ENCODE measurements around the gene GPR155.
A peak's percentile ranks its signal among the peaks of the same experiment; 100 is the strongest.
"Not testable (repeated sequence)": the region's sequence is repeated elsewhere in the genome, so short reads cannot be mapped to it uniquely, and the experiment has no call there.

The GPR155 gene

DNA sequence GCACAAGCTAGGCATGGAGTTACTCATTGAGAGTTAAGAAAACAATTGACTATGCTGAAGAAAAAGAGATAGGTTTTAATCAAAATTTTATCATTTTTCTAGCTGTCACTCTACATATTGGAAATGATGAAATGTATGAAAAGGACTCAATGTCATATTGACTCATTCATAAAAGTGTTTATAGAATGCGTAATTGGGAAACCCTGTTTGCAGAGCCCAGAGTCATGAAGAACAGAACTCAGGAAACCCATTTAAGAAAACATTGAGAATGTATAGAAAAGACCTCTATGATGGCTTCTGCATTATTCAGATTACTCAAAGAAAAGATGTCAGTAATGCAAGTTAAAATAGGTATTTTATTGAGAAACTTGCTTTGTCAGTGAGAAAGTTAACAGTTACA is 54.9 kb downstream of the GPR155 start:
- no peak for DNase-seq

DNA sequence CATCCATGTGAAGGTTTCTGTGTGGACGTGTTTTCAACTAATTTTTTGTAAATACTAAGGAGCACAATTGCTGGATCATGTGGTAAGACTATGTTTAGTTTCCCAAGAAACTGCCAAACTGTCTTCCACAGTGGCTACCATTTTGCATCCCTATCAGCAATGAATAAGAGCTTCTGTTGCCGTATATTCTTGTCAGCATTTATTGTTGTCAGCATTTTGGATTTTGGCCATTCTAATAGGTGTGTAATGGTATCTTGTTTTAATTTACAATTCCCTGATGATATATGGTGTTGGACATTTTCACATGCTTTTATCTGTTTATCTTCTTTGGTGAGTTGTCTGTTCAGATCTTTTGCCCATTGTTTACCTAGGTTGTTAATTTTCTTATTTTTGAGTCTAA is 56.8 kb downstream of the GPR155 start:
- DNase-seq = no peak

DNA sequence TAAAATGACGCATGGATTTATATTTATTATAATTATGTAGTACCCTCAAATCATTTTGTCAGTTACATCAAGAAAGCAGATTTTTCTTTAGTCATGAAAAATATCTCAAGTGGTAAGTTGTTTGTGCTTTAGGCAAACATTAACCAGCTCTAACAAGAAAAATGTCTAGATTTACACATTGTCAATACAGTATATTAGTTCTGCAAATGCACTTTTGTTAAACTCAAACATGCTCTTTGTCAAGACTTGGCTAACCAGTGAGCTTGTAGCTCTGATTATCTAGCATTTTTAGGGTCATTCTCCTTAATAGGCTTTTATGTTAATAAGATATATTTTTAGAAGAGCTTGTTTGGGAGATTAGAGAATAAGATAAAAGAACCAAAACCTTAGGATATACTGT is 58.6 kb downstream of the GPR155 start:
- no peak for DNase-seq

DNA sequence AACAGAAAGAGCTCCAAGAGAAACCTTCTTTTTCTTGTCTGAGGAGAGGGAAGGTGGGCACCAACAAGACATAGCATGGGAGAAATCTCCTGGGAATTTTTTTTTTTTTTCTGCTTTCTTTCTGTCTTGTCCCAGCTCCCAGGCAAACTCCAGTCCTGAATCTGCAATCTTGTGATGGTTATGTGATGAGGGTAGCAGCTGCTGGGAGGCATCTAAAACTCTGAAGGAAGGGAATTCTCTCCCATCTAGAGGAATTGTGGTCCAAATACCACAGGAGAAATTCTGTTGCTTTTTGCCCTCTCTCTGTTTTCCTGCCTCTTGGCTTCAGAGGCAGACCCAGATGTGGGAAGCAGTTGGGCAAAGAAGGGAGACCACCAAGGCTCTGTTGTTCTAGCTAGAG is 74.6 kb downstream of the GPR155 start:
- no peak for DNase-seq

DNA sequence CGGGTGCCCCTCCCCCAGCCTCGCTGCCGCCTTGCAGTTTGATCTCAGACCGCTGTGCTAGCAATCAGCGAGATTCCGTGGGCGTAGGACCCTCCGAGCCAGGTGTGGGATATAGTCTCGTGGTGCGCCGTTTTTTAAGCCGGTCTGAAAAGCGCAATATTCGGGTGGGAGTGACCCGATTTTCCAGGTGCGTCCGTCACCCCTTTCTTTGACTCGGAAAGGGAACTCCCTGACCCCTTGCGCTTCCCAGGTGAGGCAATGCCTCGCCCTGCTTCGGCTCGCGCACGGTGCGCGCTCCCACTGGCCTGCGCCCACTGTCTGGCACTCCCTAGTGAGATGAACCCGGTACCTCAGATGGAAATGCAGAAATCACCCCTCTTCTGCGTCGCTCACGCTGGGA is 76.8 kb downstream of the GPR155 start:
- DNase-seq = not testable (repeated sequence)

DNA sequence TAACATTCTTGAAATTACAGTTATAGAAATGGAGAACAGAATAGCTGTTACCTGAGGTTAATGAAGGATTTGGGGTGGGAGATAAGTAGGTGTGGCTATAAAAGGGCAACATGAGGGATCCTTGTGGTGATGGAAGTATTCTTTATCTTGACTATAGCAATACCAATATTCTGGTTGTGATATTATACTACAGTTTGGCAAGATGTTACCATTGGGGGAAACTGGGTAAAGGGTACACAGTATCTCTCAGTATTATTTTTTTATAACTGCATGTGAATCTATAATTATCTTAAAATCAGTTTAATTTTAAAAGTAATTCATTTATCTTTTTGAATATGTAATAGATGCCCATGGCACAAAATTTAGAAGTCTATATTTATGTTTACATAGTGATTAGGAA is 83.2 kb downstream of the GPR155 start:
- no peak for DNase-seq

DNA sequence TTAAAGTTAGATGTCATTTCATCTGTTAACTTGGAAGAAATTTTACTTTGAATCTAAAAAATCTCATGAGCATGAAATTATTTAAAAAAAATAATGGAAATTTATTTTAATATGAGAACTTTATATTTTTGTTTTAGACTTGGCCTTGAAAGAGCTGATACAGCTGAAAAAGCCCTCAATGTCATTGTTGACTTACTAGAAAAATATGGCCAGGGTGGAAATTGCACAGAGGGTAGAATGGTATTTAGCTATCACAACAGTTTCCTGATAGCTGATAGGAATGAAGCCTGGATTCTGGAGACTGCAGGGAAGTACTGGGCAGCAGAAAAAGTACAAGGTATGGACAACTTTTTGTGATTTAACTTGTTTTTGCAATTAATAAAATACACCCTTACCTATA is 86.0 kb downstream of the GPR155 start:
- DNase-seq = no peak

DNA sequence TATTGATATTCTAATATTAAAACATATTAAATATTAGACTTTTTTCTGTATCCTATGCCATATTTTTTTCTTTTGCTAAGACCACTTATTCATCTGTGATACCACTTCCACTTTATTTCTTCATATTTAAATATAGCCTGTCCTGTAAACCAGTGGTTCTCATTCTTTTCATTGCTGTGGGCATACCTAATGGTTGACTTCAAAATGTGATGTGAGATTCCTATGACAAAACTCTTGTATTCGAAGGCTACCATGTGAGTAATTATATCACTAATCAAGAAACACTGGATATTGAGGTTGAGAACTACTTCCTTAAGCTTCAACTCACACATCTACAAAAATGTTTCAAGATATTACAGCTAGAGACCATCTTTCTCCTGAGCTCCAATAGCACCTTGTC is 87.7 kb downstream of the GPR155 start:
- DNase-seq = no peak

DNA sequence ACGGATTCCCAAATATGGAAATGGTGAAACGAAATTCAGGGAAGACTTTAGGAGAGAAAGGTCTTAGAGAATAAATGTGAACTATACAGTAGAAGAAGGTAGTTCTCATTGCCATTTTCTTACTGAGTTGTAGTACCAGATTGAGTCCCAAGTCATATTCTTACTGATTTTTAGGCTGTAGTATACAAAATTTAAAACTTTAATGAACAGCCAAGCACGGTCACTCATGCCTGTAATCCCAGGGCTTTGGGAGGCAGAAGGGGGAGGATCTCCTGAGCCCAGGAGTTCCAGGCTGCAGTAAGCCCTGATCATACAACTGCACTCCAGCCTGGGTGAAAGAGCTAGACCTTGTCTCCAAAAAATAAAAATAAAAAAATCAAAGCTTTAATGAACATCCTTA is 89.1 kb downstream of the GPR155 start:
- no peak for DNase-seq

DNA sequence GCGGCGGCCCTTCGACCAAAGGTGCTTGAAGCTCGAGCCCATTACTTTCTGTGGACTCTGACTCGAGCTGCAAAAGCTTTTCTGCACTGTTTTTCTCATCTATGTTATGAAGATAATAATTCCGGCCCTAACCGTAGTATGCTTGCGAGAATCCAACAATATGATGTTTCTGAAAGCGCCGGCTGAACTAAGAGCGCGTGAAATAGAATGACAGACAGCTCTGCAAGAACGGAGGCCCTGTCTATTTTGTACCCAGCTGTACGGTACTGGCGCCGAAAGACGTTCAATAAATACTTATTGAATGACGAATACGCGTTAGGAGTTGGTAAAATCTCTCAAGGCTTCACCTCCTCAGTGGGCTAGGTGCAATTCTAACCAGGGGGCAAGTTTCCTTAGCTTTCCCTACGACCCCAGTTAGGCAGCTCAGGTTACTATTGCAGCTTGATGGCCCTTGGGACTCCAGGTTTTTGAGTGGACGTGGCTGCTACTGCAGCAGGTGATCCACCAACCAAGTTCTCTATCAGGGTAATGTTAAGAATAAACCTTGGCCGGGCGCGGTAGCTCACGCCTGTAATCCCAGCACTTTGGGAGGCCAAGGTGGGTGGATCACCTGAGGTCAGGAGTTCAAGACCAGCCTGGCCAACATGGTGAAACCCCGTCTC is 90.7 kb downstream of the GPR155 start:
- no peak for DNase-seq

DNA sequence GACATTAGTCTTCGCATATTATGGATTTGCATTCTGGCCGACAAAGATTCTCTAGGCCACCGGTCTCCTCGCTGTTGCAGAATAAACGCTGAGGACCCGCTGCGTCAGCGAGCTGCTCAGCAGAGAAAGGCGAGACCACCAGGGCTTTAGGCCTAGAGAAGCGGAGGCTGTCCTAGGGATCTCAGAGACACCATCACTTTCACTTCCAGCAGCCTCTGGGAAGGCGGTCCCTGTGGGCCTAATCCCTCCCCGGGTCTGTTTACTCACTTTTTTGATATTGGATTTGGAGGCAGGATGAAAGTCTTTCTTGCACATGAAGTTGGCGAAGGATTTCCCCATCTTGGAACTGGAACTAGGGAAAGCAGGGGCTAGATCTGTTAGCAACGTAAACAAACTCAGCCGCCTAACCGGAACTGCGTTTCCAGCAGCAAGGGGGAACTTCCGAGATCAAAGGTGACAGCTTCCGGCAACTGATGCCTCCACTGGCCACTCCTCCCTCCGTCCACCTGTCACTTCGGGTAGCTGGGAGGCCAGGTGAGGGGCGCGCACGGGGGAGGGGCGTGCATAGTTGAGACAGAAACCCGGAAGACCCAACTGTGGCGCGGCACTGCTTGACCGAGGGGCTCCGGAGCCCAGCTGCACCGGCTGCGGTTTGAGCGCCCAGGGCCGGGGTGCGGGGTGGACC is 91.4 kb downstream of the GPR155 start, which contains the start of gene SCRN3:
TSS of gene SCRN3 (plus strand) at position 447 of the 685 bp plus-strand sequence. CDS start 2,554 bp downstream, outside the sequence.
- peak; percentile 85 for DNase-seq

DNA sequence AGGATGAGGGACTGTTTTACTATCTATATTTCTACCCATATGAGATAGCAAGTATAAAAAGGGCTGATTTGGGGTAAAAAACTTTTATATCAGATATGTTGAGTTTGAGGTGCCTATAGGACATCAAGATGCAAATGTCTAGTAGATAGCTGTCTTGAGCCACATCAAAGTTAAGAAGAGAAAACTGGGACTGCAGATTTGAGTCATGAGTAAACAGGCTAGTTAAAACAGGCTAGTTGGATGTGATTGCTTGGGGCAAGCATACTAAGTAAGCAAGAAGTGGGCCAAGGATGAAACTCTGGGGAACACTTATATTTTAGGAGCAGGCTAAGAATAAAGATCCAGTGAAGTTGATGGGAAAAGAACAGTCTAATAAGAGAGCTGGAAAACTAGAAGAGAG is 94.1 kb downstream of the GPR155 start:
- no peak for DNase-seq

DNA sequence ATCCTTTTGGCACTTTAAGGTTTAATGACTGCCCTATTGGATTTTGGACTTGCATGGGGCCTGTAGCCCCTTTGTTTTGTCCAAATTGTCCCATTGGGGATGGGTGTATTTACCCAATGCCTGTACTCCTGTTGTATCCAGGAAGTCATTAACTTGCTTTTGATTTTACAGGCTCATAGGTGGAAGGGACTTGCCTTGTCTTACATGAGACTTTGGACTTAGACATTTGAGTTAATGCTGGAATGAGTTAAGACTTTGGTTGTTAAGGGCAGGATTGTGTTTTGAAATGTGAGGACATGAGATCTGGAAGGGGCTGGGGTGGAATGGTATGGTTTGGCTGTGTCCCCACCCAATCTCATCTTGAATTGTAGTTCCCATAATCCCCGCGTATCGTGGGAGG is 96.5 kb downstream of the GPR155 start:
- not testable (repeated sequence) for DNase-seq

DNA sequence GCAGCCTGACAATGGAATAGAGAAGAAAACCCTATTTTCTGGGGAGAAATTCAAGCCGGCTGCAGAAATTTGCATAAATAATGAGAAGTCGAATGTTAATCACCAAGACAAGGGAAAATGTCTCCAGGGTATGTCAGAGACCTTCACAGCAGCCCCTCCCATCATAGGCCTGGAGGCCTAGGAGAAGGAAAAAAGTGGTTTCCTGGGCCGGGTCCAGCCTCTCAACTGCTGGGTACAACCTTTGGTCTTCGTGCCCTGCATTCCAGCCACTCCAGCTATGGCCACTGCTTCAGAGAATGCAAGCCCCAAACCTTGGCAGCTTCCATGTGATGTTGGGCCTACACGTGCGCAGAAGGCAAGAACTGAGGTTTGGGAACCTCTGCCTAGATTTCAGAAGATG is 97.3 kb downstream of the GPR155 start:
- DNase-seq = no peak

DNA sequence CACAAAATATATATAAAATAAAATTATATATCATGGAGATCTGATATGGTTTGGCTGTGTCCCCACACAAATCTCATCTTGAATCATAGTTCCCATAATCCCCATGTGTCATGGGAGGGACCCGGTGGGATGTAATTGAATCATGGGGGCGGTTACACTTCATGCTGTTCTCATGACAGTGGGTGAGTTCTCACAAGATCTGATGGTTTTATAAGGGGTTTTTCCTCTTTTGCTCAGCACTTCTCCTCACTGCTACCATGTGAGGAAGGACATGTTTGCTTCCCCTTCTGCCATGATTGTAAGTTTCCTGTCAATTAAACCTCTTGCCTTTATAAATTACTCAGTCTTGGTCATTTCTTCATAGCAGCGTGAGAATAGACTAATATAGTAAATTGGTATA is 98.1 kb downstream of the GPR155 start:
- not testable (repeated sequence) for DNase-seq

DNA sequence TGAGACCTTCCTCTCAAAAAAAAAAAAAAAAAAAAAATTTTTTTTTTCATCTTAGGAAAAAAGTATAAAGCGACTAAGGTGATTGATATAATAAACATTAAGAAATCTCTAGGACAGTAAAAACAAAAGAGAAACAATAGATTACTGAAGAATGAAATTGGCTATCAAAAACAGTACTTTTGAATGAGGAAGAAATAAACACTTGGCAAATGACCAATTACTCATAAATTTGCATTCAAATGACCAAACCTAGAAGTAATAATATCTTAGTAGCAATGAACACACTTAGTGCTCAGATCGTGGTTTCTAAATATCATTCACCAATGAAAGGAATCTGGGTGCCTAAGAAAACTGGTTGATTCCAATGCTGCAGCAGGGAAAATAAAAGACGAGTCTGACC is 101.6 kb downstream of the GPR155 start:
- DNase-seq = no peak

DNA sequence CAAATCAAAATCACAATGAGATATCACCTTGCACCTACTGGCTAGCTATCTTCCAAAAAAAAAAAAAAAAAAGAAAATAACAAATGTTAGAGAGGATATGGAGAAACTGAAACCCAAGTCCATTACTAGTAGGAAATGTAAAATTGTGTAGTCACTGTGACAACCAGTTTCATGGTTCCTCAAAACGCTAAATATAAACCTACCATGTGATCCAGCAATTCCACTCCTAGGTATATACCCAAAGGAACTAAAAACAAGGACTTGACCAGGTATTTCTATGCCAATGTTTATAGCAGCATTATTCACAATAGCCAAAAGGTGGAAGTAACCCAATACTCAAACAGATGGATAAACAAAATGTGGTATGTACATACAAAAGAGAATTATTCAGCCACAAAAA is 103.0 kb downstream of the GPR155 start:
- no peak for DNase-seq
